ENCODE results near the gene B2M.
A peak's percentile ranks its signal among the peaks of the same experiment; 100 is the strongest.

The B2M gene

DNA sequence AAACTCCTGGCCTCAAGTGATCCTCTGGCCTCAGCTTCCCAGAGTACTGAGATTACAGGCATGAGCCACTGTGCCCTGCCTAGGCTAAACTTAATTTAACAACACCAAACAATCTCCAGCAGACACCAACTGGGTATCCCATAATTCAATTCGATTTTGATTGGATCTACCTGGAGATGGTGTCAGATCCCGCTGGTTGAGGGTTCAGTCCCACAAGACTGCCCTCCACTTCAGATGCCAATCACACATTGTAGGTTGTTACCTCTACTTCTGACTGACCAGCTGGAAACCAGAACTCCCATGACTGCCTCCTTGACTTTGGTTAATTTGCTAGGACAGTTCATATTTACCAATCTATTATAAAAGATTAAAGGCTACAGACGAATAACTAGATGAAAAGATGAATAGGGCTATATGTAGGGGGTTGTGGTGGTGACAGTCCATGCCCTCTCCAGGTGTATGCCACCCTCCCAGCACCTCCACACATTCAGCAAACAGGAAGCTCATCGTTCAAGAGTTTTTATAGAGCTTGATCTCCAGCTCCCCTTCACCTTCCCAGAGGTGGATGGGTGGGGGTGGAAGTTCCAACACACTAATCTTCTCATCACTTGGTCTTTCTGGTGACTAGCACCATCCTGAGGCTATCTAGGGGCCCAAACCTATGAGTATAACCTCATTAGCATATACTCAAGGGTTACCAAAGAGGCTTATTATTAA is 9.3 kb downstream of the B2M start:
- TF ChIP-seq, protein P1, sequence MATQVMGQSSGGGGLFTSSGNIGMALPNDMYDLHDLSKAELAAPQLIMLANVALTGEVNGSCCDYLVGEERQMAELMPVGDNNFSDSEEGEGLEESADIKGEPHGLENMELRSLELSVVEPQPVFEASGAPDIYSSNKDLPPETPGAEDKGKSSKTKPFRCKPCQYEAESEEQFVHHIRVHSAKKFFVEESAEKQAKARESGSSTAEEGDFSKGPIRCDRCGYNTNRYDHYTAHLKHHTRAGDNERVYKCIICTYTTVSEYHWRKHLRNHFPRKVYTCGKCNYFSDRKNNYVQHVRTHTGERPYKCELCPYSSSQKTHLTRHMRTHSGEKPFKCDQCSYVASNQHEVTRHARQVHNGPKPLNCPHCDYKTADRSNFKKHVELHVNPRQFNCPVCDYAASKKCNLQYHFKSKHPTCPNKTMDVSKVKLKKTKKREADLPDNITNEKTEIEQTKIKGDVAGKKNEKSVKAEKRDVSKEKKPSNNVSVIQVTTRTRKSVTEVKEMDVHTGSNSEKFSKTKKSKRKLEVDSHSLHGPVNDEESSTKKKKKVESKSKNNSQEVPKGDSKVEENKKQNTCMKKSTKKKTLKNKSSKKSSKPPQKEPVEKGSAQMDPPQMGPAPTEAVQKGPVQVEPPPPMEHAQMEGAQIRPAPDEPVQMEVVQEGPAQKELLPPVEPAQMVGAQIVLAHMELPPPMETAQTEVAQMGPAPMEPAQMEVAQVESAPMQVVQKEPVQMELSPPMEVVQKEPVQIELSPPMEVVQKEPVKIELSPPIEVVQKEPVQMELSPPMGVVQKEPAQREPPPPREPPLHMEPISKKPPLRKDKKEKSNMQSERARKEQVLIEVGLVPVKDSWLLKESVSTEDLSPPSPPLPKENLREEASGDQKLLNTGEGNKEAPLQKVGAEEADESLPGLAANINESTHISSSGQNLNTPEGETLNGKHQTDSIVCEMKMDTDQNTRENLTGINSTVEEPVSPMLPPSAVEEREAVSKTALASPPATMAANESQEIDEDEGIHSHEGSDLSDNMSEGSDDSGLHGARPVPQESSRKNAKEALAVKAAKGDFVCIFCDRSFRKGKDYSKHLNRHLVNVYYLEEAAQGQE (IDR thresholded peaks at IDR 0.05; ENCODE audit: insufficient read depth in 1 of 2, low read depth in 2 of 2, low read length in 2 of 2), result no peak
- no peak for TF ChIP-seq FOXP2 (optimal IDR thresholded peaks at IDR 0.05; ENCODE audit: borderline replicate concordance, extremely low read depth, extremely low read length, insufficient read depth)
- TF ChIP-seq POLR2AphosphoS5 (IDR thresholded peaks at IDR 0.05; ENCODE audit: low read depth, low read length), result no peak
- no peak for TF ChIP-seq SIN3A (IDR thresholded peaks at IDR 0.05; ENCODE audit: borderline replicate concordance, insufficient read depth, low read length)
- TF ChIP-seq TAF1 (IDR thresholded peaks at IDR 0.05; ENCODE audit: borderline replicate concordance, insufficient read depth, low read length), result no peak

GRCh38 chr15:44722011-44722410 is 10.7 kb downstream of the B2M start:
- TF ChIP-seq POLR2AphosphoS5 (IDR thresholded peaks at IDR 0.05; ENCODE audit: low read depth, low read length), result no peak
- no peak for TF ChIP-seq TAF1 (IDR thresholded peaks at IDR 0.05; ENCODE audit: borderline replicate concordance, insufficient read depth, low read length)
- TF ChIP-seq, protein P1 (IDR thresholded peaks at IDR 0.05; ENCODE audit: insufficient read depth in 1 of 2, low read depth in 2 of 2, low read length in 2 of 2), result no peak
- TF ChIP-seq SIN3A (IDR thresholded peaks at IDR 0.05; ENCODE audit: borderline replicate concordance, insufficient read depth, low read length), result no peak
- TF ChIP-seq FOXP2 (optimal IDR thresholded peaks at IDR 0.05; ENCODE audit: borderline replicate concordance, extremely low read depth, extremely low read length, insufficient read depth), result no peak

GRCh38 chr15:44726136-44726535 is 14.8 kb downstream of the B2M start:
- TF ChIP-seq FOXP2 (optimal IDR thresholded peaks at IDR 0.05; ENCODE audit: borderline replicate concordance, extremely low read depth, extremely low read length, insufficient read depth) (no peak), POLR2AphosphoS5 (IDR thresholded peaks at IDR 0.05; ENCODE audit: low read depth, low read length) (no peak), SIN3A (IDR thresholded peaks at IDR 0.05; ENCODE audit: borderline replicate concordance, insufficient read depth, low read length) (no peak), TAF1 (IDR thresholded peaks at IDR 0.05; ENCODE audit: borderline replicate concordance, insufficient read depth, low read length) (no peak)
- TF ChIP-seq, protein P1 (IDR thresholded peaks at IDR 0.05; ENCODE audit: insufficient read depth in 1 of 2, low read depth in 2 of 2, low read length in 2 of 2), result no peak

GRCh38 chr15:44726568-44727484 is 15.5 kb downstream of the B2M start:
- TF ChIP-seq, protein P1 (IDR thresholded peaks at IDR 0.05; ENCODE audit: insufficient read depth in 1 of 2, low read depth in 2 of 2, low read length in 2 of 2), result peak in 1 of 2 experiments; percentile 76; a peak in 2 of 4 replicates
- TF ChIP-seq SIN3A (IDR thresholded peaks at IDR 0.05; ENCODE audit: borderline replicate concordance, insufficient read depth, low read length), result peak; percentile 69; the same call in 1 of the 2 replicates
- TF ChIP-seq POLR2AphosphoS5 (IDR thresholded peaks at IDR 0.05; ENCODE audit: low read depth, low read length), result peak; percentile 88
- no peak; the same call in 1 of the 2 replicates for TF ChIP-seq TAF1 (IDR thresholded peaks at IDR 0.05; ENCODE audit: borderline replicate concordance, insufficient read depth, low read length)
- peak; percentile 88 for TF ChIP-seq FOXP2 (optimal IDR thresholded peaks at IDR 0.05; ENCODE audit: borderline replicate concordance, extremely low read depth, extremely low read length, insufficient read depth)
